K562 (cell line): ENCODE results near the gene HP1BP3. TPM values are rescaled to one million over a fixed set of nuclear protein-coding genes. Genes with fewer than 3 reads are reported as not detected.

ENCODE experiments used
- ARID4B ChIP-seq: sonication (generic); formaldehyde crosslinking; IDR thresholded peaks from 2 replicates; pipeline ENCODE4 v1.8.0; 2022; ENCODE audit warnings: mild to moderate bottlenecking, missing genetic modification reagents
- CREM ChIP-seq: IDR thresholded peaks from 2 replicates; pipeline ENCODE4 v1.6.1; 2014; ENCODE audit warnings: antibody characterized with exemption, low read depth
- JUN ChIP-seq, 2 experiments: sonication (generic) in 1 of 2; formaldehyde crosslinking in 1 of 2; IDR thresholded peaks; 2 replicates each; pipeline versions ENCODE4 v1.6.1 to v1.8.0; 2012 to 2022; ENCODE audit warnings: borderline replicate concordance in 2 of 2, mild to moderate bottlenecking in 2 of 2, improper control_type of control experiment in 1 of 2, low read depth in 1 of 2, low read length in 1 of 2, missing genetic modification reagents in 1 of 2
- MXI1 ChIP-seq: IDR thresholded peaks from 2 replicates; pipeline ENCODE4 v1.6.1; 2011; ENCODE audit warnings: low read depth, mild to moderate bottlenecking, improper control_type of control experiment, low read length
- POLR2B ChIP-seq: fragments of 450-650 bp; IDR thresholded peaks from 2 replicates; pipeline ENCODE4 v1.6.1; 2018; ENCODE audit warnings: low read depth; ENCODE audit not compliant: partially characterized antibody
- RBM15 ChIP-seq: fragments of 200-400 bp; formaldehyde crosslinking; IDR thresholded peaks from 2 replicates; pipeline ENCODE4 v1.6.1; 2018; ENCODE audit warnings: mild to moderate bottlenecking, low read length, moderate library complexity; ENCODE audit not compliant: insufficient read depth
- RNF2 ChIP-seq: sonication (generic); IDR thresholded peaks from 2 replicates; pipeline ENCODE4 v1.6.1; 2016
- SMARCE1 ChIP-seq: fragments of 450-650 bp; IDR thresholded peaks from 2 replicates; pipeline ENCODE4 v1.7.1; 2016; ENCODE audit warnings: mild to moderate bottlenecking
- ZBED1 ChIP-seq: IDR thresholded peaks from 2 replicates; pipeline ENCODE4 v1.6.1; 2014
- ZFP91 ChIP-seq: sonication (generic); formaldehyde crosslinking; IDR thresholded peaks from 2 replicates; pipeline ENCODE4 v1.8.0; 2022; ENCODE audit warnings: mild to moderate bottlenecking, missing genetic modification reagents
- ZFX ChIP-seq: sonication (generic); formaldehyde crosslinking; IDR thresholded peaks from 2 replicates; pipeline ENCODE4 v1.8.0; 2022; ENCODE audit warnings: mild to moderate bottlenecking, missing genetic modification reagents, moderate library complexity
- ZKSCAN3 ChIP-seq: fragments of 250-450 bp; sonication (Bioruptor Pico); IDR thresholded peaks from 2 replicates; pipeline ENCODE4 v1.4.0; 2020
- ZNF354B ChIP-seq: fragments of 250-450 bp; sonication (Bioruptor Pico); IDR thresholded peaks from 2 replicates; pipeline ENCODE4 v1.4.0; 2020
- ZNF583 ChIP-seq: fragments of 250-450 bp; sonication (Bioruptor Pico); IDR thresholded peaks from 2 replicates; pipeline ENCODE4 v1.4.0; 2020
- polyA plus RNA-seq, 8 experiments: library from polyadenylated mRNA; depleted of rRNA in 4 of 8; stranded (reverse) in 5 of 8; unstranded in 3 of 8; fragments of >200 nt; fragmentation: Nextera tagmentation in 2 of 8; fragmentation: Illumina TruSeq in 1 of 8; extraction: Ambion mirVana in 2 of 8; extraction: Trizol in 1 of 8; gene quantifications; 2 replicates each; pipeline versions ENCODE4 v1.2.1 to v1.2.3, GENCODE V29; 2011 to 2014; ENCODE audit warnings: inconsistent platforms in 1 of 8, missing spikeins in 1 of 8
- total RNA-seq, 7 experiments: library from RNA; depleted of rRNA in 6 of 7; stranded (reverse); fragments of >200 nt in 6 of 7; fragmentation: Illumina TruSeq in 2 of 7; extraction: Trizol in 2 of 7; gene quantifications; 2 replicates each; pipeline versions ENCODE4 v1.2.1 to v1.2.3, GENCODE V29; 2011 to 2021; ENCODE audit warnings: low replicate concordance in 1 of 7
- TF ChIP-seq, protein P1 (sequence below): fragments of 450-650 bp; conservative IDR thresholded peaks from 2 replicates; pipeline ENCODE4 v1.6.1; 2016; ENCODE audit warnings: missing genetic modification characterization, low read depth, mild to moderate bottlenecking, control low read depth, missing compliant biosample characterization
- TF ChIP-seq, protein P2 (sequence below): fragments of 200-800 bp; sonication (Bioruptor generic); IDR thresholded peaks from 2 replicates; pipeline ENCODE4 v1.6.1; 2017; ENCODE audit warnings: missing genetic modification characterization, missing compliant biosample characterization

Gene HP1BP3
- total and polyA plus RNA-seq, 9 of the 15 experiments (the other 6 are each of a cell fraction or from before 2014, with no cell fraction given): 57.3 to 513 (median 240) TPM

DNA sequence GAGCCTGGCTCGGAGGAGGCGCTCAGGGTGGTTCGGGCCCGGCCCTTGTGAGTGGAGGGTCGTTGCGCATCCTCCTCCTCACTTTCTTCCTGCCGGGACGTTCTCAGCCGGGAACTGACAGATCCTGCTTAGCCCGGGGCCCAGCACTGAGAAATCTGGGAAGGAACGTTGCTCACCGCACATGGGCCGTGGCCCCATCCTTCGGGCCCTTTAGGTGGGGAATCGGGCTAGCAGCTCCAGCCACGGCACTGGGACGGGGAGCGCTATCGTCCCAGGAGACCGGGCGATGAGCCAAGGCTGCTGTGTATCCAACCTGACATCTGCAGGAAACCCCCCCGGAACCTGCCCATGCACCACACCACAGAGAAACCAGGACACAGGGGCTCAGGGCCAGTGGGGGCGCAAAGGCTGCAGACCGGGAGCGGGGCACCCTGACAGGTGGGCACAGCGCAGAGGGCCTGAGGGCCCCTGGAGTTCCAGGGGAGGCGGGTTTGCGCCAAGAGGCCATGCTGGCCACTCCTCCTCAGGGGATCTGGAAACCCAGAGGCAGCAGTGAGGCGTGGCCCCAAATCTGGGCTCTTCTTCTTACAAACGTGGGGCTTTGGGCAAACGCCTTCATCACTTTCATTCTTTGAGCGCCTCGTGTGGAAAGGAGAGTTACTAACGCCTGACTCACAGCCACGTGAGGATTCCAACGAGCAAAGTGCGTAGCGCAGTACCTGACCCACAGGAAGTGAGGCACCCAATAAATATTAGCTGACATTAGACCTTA lies 54.3 kb downstream of the HP1BP3 start, which contains the start of gene SH2D5 (continued):
- no peak for TF ChIP-seq ARID4B (CRISPR knock-in tag)
- TF ChIP-seq JUN (IDR thresholded peaks at IDR 0.05; ENCODE audit: borderline replicate concordance, low read depth, low read length): peak; percentile 76
- TF ChIP-seq JUN (CRISPR knock-in tag; IDR thresholded peaks at IDR 0.05; ENCODE audit: borderline replicate concordance): no peak
- TF ChIP-seq ZNF354B (CRISPR knock-in tag): no peak
- no peak for TF ChIP-seq RBM15
- TF ChIP-seq ZNF583 (CRISPR knock-in tag): 0 out of 2 replicates have a peak, but pooled peaks have one; percentile 12
- no peak for TF ChIP-seq POLR2B
- TF ChIP-seq ZFX (CRISPR knock-in tag): peak; percentile 46; the same call in 1 of the 2 replicates
- TF ChIP-seq, protein P1, sequence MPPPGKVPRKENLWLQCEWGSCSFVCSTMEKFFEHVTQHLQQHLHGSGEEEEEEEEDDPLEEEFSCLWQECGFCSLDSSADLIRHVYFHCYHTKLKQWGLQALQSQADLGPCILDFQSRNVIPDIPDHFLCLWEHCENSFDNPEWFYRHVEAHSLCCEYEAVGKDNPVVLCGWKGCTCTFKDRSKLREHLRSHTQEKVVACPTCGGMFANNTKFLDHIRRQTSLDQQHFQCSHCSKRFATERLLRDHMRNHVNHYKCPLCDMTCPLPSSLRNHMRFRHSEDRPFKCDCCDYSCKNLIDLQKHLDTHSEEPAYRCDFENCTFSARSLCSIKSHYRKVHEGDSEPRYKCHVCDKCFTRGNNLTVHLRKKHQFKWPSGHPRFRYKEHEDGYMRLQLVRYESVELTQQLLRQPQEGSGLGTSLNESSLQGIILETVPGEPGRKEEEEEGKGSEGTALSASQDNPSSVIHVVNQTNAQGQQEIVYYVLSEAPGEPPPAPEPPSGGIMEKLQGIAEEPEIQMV (tag): no peak
- no peak for TF ChIP-seq ZKSCAN3 (CRISPR knock-in tag)
- no peak for TF ChIP-seq ZBED1
- TF ChIP-seq, protein P2, sequence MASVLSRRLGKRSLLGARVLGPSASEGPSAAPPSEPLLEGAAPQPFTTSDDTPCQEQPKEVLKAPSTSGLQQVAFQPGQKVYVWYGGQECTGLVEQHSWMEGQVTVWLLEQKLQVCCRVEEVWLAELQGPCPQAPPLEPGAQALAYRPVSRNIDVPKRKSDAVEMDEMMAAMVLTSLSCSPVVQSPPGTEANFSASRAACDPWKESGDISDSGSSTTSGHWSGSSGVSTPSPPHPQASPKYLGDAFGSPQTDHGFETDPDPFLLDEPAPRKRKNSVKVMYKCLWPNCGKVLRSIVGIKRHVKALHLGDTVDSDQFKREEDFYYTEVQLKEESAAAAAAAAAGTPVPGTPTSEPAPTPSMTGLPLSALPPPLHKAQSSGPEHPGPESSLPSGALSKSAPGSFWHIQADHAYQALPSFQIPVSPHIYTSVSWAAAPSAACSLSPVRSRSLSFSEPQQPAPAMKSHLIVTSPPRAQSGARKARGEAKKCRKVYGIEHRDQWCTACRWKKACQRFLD (CRISPR knock-in tag): no peak
- peak; percentile 36; the same call in 1 of the 2 replicates for TF ChIP-seq SMARCE1
- peak; percentile 14; the same call in 1 of the 2 replicates for TF ChIP-seq ZFP91
- TF ChIP-seq RNF2: peak; percentile 24; the same call in 1 of the 2 replicates
- TF ChIP-seq CREM: peak; percentile 53; the same call in 1 of the 2 replicates
- TF ChIP-seq MXI1: 0 out of 2 replicates have a peak, but pooled peaks have one; percentile 20
